Left renal pelvis (tissue), 4 donors: ENCODE data around the gene YAE1. TPM values are rescaled to one million over a fixed set of nuclear protein-coding genes. Genes with fewer than 3 reads are reported as not detected.
A peak's percentile ranks its signal among the peaks of the same experiment; 100 is the strongest.

ENCODE experiments used
- DNase-seq, 4 donors: peaks; one replicate each; pipeline ENCODE4 v3.0.0-alpha.2; 2013; ENCODE audit warnings: low read depth in 4 of 4, low spot score in 3 of 4
- polyA plus RNA-seq, 4 donors: library from polyadenylated mRNA; unstranded; fragments of 120-200 nt; gene quantifications; one replicate each; pipeline ENCODE4 v1.2.1, GENCODE V29; 2013; ENCODE audit not compliant: insufficient read length in 4 of 4

YAE1 gene
- polyA plus RNA-seq, 4 donors: 38.7 to 49.2 (median 42.6) TPM

- no peak for DNase-seq
Observed at GRCh38 chr7:39553436-39553835, 12.8 kb upstream of the YAE1 start.

- DNase-seq: no peak
Observed at GRCh38 chr7:39554583-39555165, 11.5 kb upstream of the YAE1 start.

DNA sequence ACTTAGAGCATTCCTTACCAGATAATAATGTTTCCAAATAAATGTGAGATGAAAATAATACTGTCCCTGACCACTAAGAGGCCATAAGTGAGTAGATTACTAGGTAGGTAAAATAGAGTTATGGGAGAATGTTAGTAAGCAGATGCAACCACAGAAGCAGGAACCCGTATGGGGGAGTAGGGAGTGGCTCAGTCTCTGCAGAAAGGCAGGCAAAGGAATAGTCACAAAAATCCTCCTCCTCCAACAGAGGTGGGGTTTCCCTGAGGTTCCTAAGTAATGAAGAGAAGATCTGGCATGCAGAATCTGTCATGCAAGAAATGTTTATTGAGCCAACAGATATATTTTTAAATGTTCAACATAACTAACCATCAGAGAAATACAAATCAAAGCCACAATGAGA is 9.0 kb upstream of the YAE1 start:
- DNase-seq: no peak

DNA sequence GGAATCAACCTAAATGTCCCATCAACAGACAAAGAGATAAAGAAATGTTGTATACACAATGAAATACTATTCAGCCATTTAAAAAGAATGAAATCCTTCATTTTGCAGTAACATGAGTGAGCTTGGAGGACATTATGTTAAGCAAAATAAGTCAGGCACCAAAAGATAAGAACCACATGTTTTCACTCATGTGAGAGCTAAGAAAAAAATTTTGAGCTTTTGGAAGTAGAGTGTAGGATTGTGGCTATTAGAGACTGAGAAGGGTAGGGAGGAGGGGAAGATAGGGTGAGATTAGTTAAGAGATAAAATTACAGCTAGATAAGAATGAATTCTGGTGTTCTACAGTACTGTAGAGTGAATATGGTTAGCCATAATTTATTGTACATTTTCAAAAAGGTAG is 8.3 kb upstream of the YAE1 start:
- no peak for DNase-seq

DNA sequence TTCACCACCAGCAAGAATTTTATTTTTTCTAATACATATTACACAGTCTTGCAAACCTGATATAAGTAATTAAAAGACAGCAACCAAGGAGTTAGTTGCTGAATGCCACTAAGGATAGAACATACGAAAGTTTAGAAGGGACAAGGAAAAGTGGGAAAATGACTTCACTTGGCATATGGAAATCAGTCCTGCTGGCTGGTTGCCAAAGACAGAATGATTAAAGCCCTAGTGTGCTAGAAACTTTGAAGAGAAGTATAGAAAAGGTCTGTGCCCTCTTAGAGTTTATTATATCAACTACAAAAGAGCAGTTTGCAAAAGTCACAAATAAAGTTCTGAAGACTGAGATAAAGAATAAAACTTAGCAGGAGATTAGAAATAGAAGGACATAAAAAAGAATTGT is 5.8 kb upstream of the YAE1 start:
- DNase-seq: no peak

DNA sequence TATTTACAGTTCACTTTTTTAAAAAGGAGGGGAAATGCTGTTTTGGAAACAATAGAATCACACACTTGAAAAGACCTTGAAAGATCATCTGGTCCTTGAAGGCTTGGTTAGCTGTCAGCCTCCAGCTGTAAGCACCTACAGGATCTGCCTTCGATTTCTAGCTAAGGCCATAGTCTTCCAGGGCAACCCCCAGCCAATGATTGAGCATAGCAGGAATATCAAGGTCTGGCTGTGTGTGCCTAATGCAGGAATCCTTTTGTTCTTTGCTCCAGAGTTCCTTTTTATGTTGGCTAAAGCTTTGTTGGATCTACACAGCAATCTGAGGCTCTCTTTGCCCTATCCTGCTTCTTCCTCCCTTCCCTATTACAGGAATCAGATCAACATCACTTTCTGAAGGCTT is 5.2 kb upstream of the YAE1 start:
- DNase-seq: no peak

DNA sequence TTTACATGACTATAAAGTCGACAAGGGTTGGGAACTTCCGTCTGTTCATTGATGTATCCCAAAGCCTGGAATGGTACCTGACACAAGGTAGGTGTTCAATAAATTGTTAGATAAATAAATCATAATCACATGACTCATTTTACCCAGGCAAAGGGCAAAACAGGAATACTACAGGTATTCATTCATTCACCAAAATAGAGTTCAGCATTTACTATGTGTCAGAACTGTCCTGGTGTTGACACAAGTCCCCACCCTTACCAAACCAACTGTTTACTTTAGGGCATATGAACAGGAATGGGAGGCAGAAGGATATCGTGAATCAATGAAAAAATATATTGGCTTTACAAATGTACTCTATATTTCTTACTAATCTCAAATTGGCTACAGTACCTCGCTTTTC is 666 bp upstream of the YAE1 start:
- DNase-seq: no peak

- no peak for DNase-seq
Observed at GRCh38 chr7:39567294-39567693, 1.1 kb downstream of the YAE1 start.

DNA sequence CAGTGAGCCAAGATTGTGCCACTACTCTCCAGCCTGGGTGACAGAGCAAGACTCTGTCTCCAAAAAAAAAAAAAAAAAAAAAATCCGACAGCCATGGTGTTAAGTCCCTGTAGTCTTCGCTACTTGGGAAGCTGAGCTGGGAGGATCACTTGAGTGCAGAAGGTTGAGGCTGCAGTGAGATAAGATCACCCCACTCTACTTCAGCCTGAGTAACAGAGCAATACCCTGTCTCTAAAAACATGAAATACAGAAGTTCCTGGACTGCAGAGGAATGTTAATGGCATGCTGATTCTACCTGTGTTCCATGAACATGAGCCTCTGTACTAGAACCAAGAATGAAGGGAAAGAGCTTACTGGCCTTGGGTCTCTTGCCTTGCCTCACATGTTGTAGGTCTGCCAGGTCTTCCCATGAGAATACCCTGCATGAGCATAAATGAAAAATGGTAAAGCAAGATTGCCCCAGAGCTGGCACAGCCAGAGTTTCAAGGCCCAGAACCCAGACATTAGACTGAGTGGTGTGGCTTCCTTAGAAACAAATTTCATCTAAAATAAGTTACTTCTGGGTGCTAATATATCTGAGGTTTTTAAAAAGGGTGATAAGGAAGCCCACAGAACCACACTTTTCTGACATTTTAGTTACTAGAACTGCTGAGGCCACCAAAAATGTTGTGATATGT is 8.6 kb downstream of the YAE1 start:
- no peak for DNase-seq

DNA sequence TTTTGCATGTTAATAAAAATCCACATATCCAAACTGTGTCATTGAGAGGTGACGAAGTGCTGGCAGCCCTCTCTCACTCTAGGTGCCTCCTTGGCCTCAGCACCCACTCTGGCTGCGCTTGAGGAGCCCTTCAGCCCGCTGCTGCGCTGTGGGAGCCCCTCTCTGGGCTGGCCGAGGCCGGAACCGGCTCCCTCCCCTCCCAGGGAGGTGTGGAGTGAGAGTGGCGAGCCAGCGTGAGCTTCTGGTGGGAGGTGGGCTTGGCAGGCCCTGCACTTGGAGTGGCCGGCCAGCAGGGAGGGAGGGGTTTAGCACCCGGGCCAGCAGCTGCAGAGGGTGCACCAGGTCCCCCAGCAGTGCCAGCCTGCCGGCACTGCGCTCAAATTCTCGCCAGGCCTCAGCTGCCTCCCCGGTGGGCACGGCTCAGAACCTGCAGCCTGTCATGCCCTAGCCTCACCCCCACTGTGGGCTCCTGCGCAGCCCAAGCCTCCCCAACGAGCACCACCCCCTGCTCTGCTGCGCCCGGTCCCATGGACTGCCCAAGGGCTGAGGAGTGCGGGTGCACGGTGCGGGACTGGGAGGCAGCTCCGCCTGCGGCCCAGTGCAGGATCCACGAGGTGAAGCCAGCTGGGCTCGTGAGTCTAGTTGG is 11.1 kb downstream of the YAE1 start:
- DNase-seq: no peak

- DNase-seq: peak; percentile 77 to 85 (median 80)
Observed at GRCh38 chr7:39580149-39580874, 14.1 kb downstream of the YAE1 start.

DNA sequence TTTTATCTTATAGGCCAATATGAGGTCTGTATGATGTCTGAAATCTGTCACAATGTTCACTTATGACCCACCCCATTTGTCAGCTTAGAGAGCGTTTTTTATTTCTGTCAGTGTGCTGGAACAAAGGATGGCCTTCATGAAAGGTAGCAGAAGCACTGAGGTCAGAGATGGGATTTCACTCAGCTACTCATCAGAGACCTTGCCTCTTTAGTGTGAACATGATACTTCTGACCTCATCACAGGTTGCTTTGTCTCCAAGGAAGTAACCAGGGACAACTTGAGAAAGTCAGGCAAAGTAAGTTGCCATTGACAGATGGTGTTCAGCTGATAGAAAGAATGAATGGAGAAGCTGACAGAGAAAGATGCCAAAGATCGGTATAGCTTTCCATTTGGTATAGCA is 16.3 kb downstream of the YAE1 start:
- DNase-seq: no peak

DNA sequence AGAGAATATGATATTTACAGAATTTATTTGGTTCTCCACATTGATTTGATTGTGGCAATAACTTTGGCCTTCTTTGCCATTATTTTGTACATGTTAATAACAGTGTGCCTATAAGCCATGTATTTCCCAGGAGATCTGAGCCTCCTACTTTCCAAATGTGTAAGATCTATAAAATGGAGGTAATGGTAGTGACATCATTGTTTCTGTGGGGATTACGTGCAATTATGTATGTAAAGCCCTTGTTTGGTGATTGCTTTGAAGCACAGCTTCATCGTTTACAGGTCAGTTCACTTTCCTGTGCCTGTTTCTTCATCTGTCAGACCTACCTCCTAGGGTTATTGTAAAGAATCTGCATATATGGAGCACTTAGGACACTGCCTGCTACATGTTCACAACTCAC is 17.3 kb downstream of the YAE1 start:
- no peak for DNase-seq

GRCh38 chr7:39587393-39587792 is 21.2 kb downstream of the YAE1 start:
- DNase-seq: no peak

DNA sequence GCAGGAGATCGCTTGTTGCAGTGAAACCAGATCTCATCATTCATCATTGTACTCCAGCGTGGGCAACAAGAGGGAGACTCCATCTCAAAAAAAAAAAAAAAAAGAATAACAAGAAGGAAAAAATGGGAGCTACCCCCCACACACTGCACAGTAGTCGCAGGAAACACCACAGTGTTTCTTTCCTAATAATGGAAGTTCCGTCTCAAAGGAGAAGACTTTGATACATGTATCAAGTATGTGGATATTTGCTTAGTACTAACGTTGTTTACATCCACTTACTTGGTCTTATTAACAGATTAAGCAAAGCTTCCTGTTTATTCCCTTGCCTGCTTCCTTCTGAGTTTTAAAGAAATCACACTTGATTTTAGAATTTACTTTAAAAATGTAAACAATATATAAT is 22.2 kb downstream of the YAE1 start:
- no peak for DNase-seq

DNA sequence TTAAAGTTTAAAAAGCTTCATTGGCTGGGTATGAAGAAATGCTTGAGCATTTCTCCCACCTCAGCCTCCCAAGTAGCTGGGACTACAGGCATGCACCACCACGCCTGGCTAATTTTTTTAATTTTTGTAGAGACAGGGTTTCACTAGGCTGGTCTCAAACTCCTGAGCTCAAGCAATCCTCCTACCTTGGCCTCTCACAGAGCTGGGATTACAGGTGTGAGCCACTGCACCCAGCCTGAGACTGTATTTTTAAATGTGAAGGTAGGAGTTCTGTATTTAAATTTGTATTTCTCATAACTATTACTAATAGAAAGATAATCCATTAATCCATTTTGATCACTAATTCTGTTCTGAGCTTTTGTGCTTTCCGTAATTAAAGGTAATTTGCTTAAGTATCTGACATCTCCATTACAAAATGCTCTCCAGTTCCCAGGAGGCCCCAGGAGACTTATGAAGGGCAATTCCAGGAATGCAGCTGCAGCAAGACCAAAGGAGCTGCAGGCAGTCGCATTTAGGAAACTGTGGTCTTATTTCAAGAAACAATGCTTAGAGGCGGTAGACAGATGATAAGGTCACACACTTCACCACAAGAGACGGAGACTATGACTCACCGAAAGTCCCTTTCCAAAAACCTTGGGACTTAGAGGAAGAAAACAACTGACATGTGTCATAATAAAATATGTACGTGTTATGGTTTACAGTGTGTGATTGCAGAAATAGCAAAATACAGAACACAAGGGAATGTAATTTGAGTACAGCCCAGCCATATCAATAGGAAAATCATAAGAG is 23.3 kb downstream of the YAE1 start:
- no peak for DNase-seq

- DNase-seq: no peak
Observed at GRCh38 chr7:39592586-39592985, 26.4 kb downstream of the YAE1 start.

DNA sequence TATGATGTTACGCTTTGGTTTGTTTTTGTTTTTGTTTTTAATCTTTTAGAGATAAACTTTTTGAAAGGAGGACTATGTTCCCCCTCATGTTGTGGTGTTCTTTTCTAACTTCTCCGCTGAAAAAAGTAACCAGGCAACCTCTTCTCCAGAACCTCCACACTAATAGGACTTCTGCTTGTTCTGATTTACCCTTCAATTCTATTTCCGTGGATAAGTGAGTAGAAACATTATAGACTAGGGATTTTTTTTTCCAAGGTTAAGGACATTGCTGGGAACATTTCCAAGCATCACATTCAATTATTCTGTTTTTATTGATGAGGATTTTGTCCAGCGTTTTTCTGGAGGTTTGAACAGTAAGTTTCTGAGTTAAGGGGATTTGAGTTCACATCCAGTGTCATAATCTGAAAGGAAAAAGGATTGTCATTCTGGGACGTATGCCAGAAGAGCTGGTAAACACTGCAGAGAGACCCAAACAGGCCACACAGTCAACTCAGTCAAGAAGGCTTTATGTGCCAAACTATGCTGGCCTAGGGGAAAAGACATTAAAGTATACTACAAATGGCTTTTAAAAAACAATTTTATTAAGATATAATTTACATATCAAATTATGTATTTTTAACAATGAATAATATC is 28.9 kb downstream of the YAE1 start:
- no peak for DNase-seq

GRCh38 chr7:39602351-39602750 is 36.1 kb downstream of the YAE1 start:
- no peak for DNase-seq

GRCh38 chr7:39603924-39604323 is 37.7 kb downstream of the YAE1 start:
- no peak for DNase-seq
